Prostate gland (tissue), 2 donors: ENCODE measurements around the gene RAPGEF2.

Source experiments
- CTCF ChIP-seq, 4 experiments: fragments of 200-600 bp in 2 of 4; fragments of 450-650 bp in 2 of 4; sonication (generic) in 2 of 4; IDR thresholded peaks; 1 replicate in 3 of 4; 2 replicates in 1 of 4; pipeline ENCODE4 v1.5.1; 2016 to 2019; ENCODE audit warnings: antibody characterized with exemption in 4 of 4, mild to moderate bottlenecking in 2 of 4, moderate library complexity in 2 of 4
- POLR2A ChIP-seq: fragments of 450-650 bp; IDR thresholded peaks from one replicate; pipeline ENCODE4 v1.6.1; 2016; ENCODE audit warnings: antibody characterized with exemption, mild to moderate bottlenecking
- POLR2AphosphoS5 ChIP-seq: sonication (generic); formaldehyde crosslinking; IDR thresholded peaks from one replicate; pipeline ENCODE4 v1.6.1; 2017; ENCODE audit warnings: antibody characterized with exemption

- TF ChIP-seq CTCF (IDR thresholded peaks at IDR 0.05) (no peak), POLR2AphosphoS5 (no peak), POLR2A (no peak)
Observed at GRCh38 chr4:159269116-159269515, 166.2 kb downstream of the RAPGEF2 start.
